GM20000 (cell line): ENCODE measurements around the gene EVL.

Experiments used
- DNase-seq: peaks from one replicate; pipeline ENCODE4 v3.0.0; 2012; ENCODE audit warnings: low spot score
- CTCF ChIP-seq: IDR thresholded peaks from 2 replicates; pipeline ENCODE4 v1.5.1; 2012; ENCODE audit warnings: mild to moderate bottlenecking, control low read depth; ENCODE audit errors: extremely low read depth, missing control alignments

EVL gene

GRCh38 chr14:100132161-100132902, 67.1 kb downstream of the EVL start:
- DNase-seq: no peak
- no peak for TF ChIP-seq CTCF

- no peak for DNase-seq
- TF ChIP-seq CTCF: no peak
Observed at GRCh38 chr14:100132903-100133510, 67.8 kb downstream of the EVL start.

GRCh38 chr14:100134586-100134985, 69.4 kb downstream of the EVL start:
- no peak for DNase-seq
- no peak for TF ChIP-seq CTCF

- no peak for DNase-seq
- TF ChIP-seq CTCF: no peak
Observed at GRCh38 chr14:100135073-100135472, 69.9 kb downstream of the EVL start.

GRCh38 chr14:100135784-100136183, 70.6 kb downstream of the EVL start:
- no peak for TF ChIP-seq CTCF
- DNase-seq: no peak

GRCh38 chr14:100137173-100137572, 72.0 kb downstream of the EVL start:
- DNase-seq: no peak
- TF ChIP-seq CTCF: no peak

GRCh38 chr14:100138082-100138787, 73.0 kb downstream of the EVL start:
- TF ChIP-seq CTCF: no peak

More at GRCh38 chr14:100138082-100138787, 73.0 kb downstream of the EVL start:
- DNase-seq: peak; percentile 61
